ENCODE measurements around the gene GPD1L.

Gene GPD1L

DNA sequence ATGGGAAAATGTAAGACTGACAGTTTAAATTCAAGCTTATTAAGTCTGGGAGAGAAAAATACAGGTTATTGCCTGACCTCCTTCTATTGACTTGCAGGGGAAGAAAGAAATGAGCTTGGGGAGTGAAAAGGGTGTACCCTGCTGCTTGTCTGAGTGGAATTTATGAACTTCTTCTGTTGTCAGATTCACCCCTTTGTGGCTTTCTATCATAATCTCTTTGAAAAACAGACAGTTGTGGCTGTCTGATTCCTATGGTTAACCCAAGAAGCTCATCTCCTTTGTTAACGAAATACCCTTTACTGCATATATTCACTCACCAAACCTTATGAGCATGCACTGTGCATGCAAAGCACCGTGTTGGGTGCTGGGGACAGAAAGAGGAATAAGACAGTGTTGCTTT, 22.5 kb downstream of the GPD1L start:
- no peak overlapping the region for H3K27ac ChIP-seq (ENCODE audit: low read length)

GRCh38 chr3:32129832-32130231, 23.4 kb downstream of the GPD1L start:
- Histone ChIP-seq H3K27me3 (ENCODE audit: low read depth, low read length) (no peaks in the 10 kb centered on the region), H2AFZ (ENCODE audit: low read depth, low read length) (no peak overlapping the region), H3K27ac (ENCODE audit: low read length) (no peak overlapping the region), H3K4me1 (ENCODE audit: low read length) (no peaks in the 10 kb centered on the region), H4K20me1 (ENCODE audit: insufficient read depth, low read length) (no peaks in the 10 kb centered on the region), H3K79me2 (ENCODE audit: low read length) (no peaks in the 10 kb centered on the region), H3K9me3 (ENCODE audit: insufficient read depth, low read length) (no peaks in the 10 kb centered on the region), H3K36me3 (replicated peaks; ENCODE audit: low read depth, low read length) (no peaks in the 10 kb centered on the region), H3K4me2 (ENCODE audit: low read length) (no peak overlapping the region), H3K4me3 (ENCODE audit: low read length) (no peak overlapping the region), H3K9ac (ENCODE audit: low read length) (no peak overlapping the region)
- TF ChIP-seq EZH2phosphoT487 (IDR thresholded peaks at IDR 0.05; ENCODE audit: low read depth) = no peak
- TF ChIP-seq, protein P1, sequence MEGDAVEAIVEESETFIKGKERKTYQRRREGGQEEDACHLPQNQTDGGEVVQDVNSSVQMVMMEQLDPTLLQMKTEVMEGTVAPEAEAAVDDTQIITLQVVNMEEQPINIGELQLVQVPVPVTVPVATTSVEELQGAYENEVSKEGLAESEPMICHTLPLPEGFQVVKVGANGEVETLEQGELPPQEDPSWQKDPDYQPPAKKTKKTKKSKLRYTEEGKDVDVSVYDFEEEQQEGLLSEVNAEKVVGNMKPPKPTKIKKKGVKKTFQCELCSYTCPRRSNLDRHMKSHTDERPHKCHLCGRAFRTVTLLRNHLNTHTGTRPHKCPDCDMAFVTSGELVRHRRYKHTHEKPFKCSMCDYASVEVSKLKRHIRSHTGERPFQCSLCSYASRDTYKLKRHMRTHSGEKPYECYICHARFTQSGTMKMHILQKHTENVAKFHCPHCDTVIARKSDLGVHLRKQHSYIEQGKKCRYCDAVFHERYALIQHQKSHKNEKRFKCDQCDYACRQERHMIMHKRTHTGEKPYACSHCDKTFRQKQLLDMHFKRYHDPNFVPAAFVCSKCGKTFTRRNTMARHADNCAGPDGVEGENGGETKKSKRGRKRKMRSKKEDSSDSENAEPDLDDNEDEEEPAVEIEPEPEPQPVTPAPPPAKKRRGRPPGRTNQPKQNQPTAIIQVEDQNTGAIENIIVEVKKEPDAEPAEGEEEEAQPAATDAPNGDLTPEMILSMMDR (IDR thresholded peaks at IDR 0.05; ENCODE audit: low read depth, low read length) = no peak

More for the DNA sequence above, 22.5 kb downstream of the GPD1L start:
- Histone ChIP-seq H3K27me3 (ENCODE audit: low read depth, low read length) (no peaks in the 10 kb centered on the region), H3K4me1 (ENCODE audit: low read length) (no peaks in the 10 kb centered on the region), H4K20me1 (ENCODE audit: insufficient read depth, low read length) (no peaks in the 10 kb centered on the region), H2AFZ (ENCODE audit: low read depth, low read length) (no peak overlapping the region), H3K36me3 (replicated peaks; ENCODE audit: low read depth, low read length) (no peaks in the 10 kb centered on the region), H3K79me2 (ENCODE audit: low read length) (no peaks in the 10 kb centered on the region), H3K4me3 (ENCODE audit: low read length) (no peak overlapping the region), H3K4me2 (ENCODE audit: low read length) (no peak overlapping the region), H3K9ac (ENCODE audit: low read length) (no peak overlapping the region), H3K9me3 (ENCODE audit: insufficient read depth, low read length) (no peaks in the 10 kb centered on the region)
- TF ChIP-seq, protein P1 (IDR thresholded peaks at IDR 0.05; ENCODE audit: low read depth, low read length) = no peak
- no peak for TF ChIP-seq EZH2phosphoT487 (IDR thresholded peaks at IDR 0.05; ENCODE audit: low read depth)

- no peak overlapping the region for H3K4me2 ChIP-seq (ENCODE audit: low read length)
- no peaks in the 10 kb centered on the region for H3K9me3 ChIP-seq (ENCODE audit: insufficient read depth, low read length)
- H4K20me1 ChIP-seq (ENCODE audit: insufficient read depth, low read length) = no peaks in the 10 kb centered on the region
- no peak overlapping the region for H3K4me3 ChIP-seq (ENCODE audit: low read length)
- H3K9ac ChIP-seq (ENCODE audit: low read length) = no peak overlapping the region
- H2AFZ ChIP-seq (ENCODE audit: low read depth, low read length) = no peak overlapping the region
- no peak overlapping the region for H3K27ac ChIP-seq (ENCODE audit: low read length)
- H3K27me3 ChIP-seq (ENCODE audit: low read depth, low read length) = no peaks in the 10 kb centered on the region
- H3K4me1 ChIP-seq (ENCODE audit: low read length) = peaks cover 10% of the 10 kb centered on the region
- no peaks in the 10 kb centered on the region for H3K79me2 ChIP-seq (ENCODE audit: low read length)
- TF ChIP-seq, protein P1 (IDR thresholded peaks at IDR 0.05; ENCODE audit: low read depth, low read length) = no peak
- no peak for TF ChIP-seq EZH2phosphoT487 (IDR thresholded peaks at IDR 0.05; ENCODE audit: low read depth)
- H3K36me3 ChIP-seq (replicated peaks; ENCODE audit: low read depth, low read length) = no peaks in the 10 kb centered on the region
Observed at GRCh38 chr3:32132121-32132520, 25.7 kb downstream of the GPD1L start.

- H4K20me1 ChIP-seq (ENCODE audit: insufficient read depth, low read length) = no peaks in the 10 kb centered on the region
- no peak overlapping the region for H3K9ac ChIP-seq (ENCODE audit: low read length)
- H3K4me1 ChIP-seq (ENCODE audit: low read length) = peaks cover 11% of the 10 kb centered on the region
- TF ChIP-seq, protein P1 (IDR thresholded peaks at IDR 0.05; ENCODE audit: low read depth, low read length) = no peak
- TF ChIP-seq EZH2phosphoT487 (IDR thresholded peaks at IDR 0.05; ENCODE audit: low read depth) = no peak
- H3K27me3 ChIP-seq (ENCODE audit: low read depth, low read length) = no peaks in the 10 kb centered on the region
- H3K4me2 ChIP-seq (ENCODE audit: low read length) = no peak overlapping the region
- no peaks in the 10 kb centered on the region for H3K79me2 ChIP-seq (ENCODE audit: low read length)
- H2AFZ ChIP-seq (ENCODE audit: low read depth, low read length) = no peak overlapping the region
- no peaks in the 10 kb centered on the region for H3K9me3 ChIP-seq (ENCODE audit: insufficient read depth, low read length)
- H3K27ac ChIP-seq (ENCODE audit: low read length) = no peak overlapping the region
- H3K36me3 ChIP-seq (replicated peaks; ENCODE audit: low read depth, low read length) = no peaks in the 10 kb centered on the region
- no peak overlapping the region for H3K4me3 ChIP-seq (ENCODE audit: low read length)
Observed at GRCh38 chr3:32132706-32133105, 26.3 kb downstream of the GPD1L start.

All from OCI-LY3 (cell line).